GM21723 (cell line): ENCODE data around the gene IFIT3.
"Not testable (repeated sequence)": the region's sequence is repeated elsewhere in the genome, so short reads cannot be mapped to it uniquely, and the experiment has no call there.

ENCODE experiments used
- ATAC-seq: cut with Tn5 transposase; IDR thresholded peaks from one replicate; pipeline ENCODE4 v1.9.1; 2021; ENCODE audit warnings: mild to moderate bottlenecking, moderate library complexity; ENCODE audit not compliant: unreplicated experiment

IFIT3 gene, protein sequence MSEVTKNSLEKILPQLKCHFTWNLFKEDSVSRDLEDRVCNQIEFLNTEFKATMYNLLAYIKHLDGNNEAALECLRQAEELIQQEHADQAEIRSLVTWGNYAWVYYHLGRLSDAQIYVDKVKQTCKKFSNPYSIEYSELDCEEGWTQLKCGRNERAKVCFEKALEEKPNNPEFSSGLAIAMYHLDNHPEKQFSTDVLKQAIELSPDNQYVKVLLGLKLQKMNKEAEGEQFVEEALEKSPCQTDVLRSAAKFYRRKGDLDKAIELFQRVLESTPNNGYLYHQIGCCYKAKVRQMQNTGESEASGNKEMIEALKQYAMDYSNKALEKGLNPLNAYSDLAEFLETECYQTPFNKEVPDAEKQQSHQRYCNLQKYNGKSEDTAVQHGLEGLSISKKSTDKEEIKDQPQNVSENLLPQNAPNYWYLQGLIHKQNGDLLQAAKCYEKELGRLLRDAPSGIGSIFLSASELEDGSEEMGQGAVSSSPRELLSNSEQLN

GRCh38 chr10:89327803-89328441, at the start of gene IFIT3:
TSS of gene IFIT3 (plus strand) at chr10:89327997. CDS start at chr10:89328074, 77 bp downstream.
- ATAC-seq, result no peak

GRCh38 chr10:89278034-89278535, 49.7 kb upstream of the IFIT3 start:
- no peak for ATAC-seq

- no peak for ATAC-seq
These were observed 48.9 kb upstream of the IFIT3 start for GRCh38 chr10:89278900-89279392.

- no peak for ATAC-seq
These were observed 48.4 kb upstream of the IFIT3 start for GRCh38 chr10:89279421-89279869.

- ATAC-seq, result no peak
These were observed 47.3 kb upstream of the IFIT3 start for GRCh38 chr10:89280508-89280907.

DNA sequence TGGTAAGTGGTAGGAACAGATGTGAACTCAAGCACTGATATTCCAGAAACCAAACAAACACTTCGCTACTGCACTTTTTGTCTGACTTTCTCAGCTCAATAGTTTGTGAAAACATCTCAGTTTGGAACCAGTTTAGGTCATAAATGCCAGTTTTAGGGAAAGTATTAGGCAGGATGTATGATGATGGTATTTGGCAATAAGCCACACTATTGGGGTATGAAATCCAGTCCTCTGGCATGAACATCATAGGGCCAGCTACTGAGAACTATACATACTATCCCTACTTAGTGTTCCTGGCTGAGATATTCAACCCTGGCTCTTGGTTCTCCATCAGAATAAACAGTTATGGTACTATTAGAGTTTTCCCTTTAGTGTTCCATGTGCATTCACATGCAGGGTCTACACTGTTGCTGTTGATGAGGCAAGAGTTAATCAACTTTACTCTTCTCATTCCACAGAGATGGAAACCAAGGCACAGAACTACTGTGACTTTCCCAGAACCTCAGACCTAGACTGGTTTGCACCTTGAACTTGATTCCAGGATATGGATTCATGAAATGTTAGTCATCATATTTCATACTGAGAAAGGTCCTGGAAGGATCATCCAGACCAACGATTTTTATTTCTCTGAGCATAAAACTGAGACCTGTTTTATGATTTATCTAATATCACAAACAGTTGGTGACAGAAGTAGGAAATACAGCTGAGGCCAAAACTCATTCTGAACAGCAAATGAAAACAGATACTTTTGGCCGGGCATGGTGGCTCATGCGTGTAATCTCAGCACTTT, 46.0 kb upstream of the IFIT3 start:
- no peak for ATAC-seq

DNA sequence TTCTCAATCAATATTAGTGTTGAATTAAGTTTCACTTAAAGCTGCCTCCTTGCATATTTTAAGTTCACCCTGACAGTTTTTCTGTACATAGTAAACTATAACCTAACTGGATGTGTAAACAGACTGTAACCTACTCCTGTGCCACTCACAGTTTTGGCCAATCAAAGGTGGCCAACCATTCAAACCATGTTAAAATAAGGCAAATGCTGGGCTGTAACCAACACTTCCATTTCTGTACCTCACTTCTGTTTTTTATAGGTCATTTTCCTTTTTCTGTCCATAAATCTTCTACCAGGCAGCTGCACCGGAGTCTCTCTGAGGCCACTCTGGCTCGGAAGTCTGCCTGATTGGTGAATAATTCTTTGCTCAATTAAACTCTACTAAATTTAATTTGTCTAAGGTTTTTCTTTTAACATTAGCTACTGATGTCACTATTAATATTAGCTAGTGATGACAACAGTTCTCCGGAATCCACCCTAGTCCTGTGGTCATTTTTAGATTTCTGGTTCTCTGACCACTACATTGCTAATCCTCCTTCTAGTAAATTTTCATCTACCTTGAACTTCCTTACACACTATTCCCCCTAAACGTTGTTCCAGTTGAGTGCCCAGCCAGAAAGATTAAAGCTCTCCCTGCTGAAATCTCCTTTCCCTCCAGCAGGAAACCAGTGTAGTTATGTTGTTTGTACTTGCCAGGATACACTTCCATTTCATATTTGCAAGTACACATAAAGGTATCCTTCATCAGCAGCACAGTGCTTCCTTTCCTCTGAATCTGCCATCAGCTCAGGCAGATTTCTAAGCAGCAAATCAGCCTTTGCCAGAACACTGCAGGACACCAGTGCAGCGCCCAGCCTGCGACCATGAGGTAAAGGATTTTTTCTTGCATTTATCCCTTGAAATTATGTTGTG, 44.5 kb upstream of the IFIT3 start:
- ATAC-seq, result no peak

- no peak for ATAC-seq
These were observed 43.8 kb upstream of the IFIT3 start for GRCh38 chr10:89283936-89284475.

GRCh38 chr10:89284711-89285110, 43.1 kb upstream of the IFIT3 start:
- not testable (repeated sequence) for ATAC-seq

DNA sequence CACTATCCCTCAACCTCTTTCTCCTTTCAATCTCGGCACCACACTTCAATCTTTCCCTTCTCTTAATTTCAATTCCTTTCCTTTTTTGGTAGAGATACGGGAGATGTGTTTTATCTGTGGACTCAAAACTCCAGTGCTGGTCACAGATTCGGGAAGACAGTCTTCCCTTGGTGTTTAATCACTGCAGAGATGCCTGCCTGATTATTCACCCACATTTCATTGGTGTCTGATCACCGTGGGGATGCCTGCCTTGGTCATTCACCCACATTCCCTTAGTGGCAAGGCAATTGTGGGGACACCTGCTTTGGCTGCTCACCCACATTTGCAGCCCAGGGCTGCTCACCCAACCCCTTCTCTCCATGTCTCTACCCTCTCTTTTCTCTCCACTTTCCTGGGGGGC, 42.5 kb upstream of the IFIT3 start:
- not testable (repeated sequence) for ATAC-seq

GRCh38 chr10:89294721-89295239, 33.0 kb upstream of the IFIT3 start:
- ATAC-seq, result no peak

- ATAC-seq, result no peak
These were observed 32.2 kb upstream of the IFIT3 start for GRCh38 chr10:89295597-89295996.

GRCh38 chr10:89296220-89296648, 31.6 kb upstream of the IFIT3 start:
- no peak for ATAC-seq

DNA sequence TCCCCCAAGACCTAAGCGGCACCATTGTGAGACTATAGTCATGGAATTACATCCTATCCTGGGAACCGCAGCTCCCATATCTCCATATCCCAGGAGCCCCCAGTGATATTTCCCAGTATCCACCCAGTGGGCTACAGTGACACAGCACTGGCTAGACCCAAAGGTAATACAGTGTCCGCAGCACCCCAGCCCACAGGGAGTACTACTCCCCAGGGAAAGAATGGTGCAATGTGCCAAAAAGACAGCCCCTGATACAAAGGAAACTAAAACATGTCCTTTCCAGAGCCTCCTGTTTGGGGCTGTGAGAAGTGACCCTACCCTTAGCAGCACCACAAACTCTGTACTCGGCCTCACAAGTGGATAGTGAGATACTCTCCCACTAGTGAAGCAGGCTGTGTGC, 30.4 kb upstream of the IFIT3 start:
- no peak for ATAC-seq

GRCh38 chr10:89297791-89298190, 30.0 kb upstream of the IFIT3 start:
- no peak for ATAC-seq

DNA sequence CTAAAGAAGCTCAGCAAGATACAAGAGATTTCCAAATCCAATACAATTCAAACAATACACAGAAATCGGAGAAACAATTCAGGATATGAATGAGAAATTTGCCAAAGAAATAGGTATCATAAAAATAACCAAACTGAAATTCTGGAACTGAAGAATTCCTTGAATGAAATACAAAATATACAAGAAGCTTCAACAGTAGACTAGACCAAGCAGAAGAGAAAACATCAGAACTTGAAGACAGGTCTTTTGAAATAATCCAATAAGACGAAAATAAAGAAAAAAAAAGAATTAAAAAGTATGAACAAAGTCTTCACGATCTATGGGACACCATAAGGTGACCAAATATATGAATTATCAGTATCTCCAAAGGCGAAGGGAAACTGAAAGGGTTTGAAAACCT, 28.8 kb upstream of the IFIT3 start:
- ATAC-seq, result no peak

DNA sequence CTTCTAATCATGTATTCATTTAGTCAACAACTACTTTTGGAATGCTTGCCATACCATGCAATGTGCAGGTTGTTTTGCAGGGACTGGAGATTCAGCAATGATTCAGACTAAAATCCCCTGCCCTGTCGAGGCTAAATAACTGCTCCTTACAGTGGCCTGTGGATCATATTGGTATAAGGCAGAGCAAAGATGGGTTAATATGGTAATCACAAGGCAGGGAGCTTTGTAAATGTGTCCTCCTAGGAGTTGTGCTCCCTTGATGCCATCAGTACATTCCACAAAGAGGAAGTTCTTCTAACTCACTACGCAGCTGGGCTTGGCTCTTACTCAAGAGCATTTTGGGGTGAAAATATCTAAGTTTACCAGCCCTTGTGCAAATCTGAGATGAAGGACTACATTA, 26.6 kb upstream of the IFIT3 start:
- peak; percentile 32 for ATAC-seq

- peak; percentile 79 for ATAC-seq
These were observed 25.9 kb upstream of the IFIT3 start, which contains the start of gene IFIT2 for GRCh38 chr10:89301721-89302445. TSS of gene IFIT2 (plus strand) at chr10:89302046. CDS start at chr10:89302124, 78 bp downstream.

- ATAC-seq, result no peak
These were observed 25.2 kb upstream of the IFIT3 start for GRCh38 chr10:89302625-89303024.
